ENCODE data around the gene CCDC107. TPM values are rescaled to one million over a fixed set of nuclear protein-coding genes. Genes with fewer than 3 reads are reported as not detected.

The CCDC107 gene
- total and polyA plus RNA-seq, 2 of the 13 experiments (the other 11 are each of a cell fraction or from before 2014, with no cell fraction given), result 7.1 to 15.2 TPM

- TF ChIP-seq IRF9 (CRISPR knock-in tag; IDR thresholded peaks at IDR 0.05; ENCODE audit: borderline replicate concordance) (no peak), SAP130 (CRISPR knock-in tag; IDR thresholded peaks at IDR 0.05; ENCODE audit: low read depth) (0 out of 2 replicates have a peak, but pooled peaks have one; percentile 7), HMGXB3 (CRISPR knock-in tag; IDR thresholded peaks at IDR 0.05; ENCODE audit: borderline replicate concordance) (no peak), ZNF564 (CRISPR knock-in tag; IDR thresholded peaks at IDR 0.05) (no peak)
- TF ChIP-seq, protein P1, sequence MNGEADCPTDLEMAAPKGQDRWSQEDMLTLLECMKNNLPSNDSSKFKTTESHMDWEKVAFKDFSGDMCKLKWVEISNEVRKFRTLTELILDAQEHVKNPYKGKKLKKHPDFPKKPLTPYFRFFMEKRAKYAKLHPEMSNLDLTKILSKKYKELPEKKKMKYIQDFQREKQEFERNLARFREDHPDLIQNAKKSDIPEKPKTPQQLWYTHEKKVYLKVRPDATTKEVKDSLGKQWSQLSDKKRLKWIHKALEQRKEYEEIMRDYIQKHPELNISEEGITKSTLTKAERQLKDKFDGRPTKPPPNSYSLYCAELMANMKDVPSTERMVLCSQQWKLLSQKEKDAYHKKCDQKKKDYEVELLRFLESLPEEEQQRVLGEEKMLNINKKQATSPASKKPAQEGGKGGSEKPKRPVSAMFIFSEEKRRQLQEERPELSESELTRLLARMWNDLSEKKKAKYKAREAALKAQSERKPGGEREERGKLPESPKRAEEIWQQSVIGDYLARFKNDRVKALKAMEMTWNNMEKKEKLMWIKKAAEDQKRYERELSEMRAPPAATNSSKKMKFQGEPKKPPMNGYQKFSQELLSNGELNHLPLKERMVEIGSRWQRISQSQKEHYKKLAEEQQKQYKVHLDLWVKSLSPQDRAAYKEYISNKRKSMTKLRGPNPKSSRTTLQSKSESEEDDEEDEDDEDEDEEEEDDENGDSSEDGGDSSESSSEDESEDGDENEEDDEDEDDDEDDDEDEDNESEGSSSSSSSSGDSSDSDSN (CRISPR knock-in tag; IDR thresholded peaks at IDR 0.05), result 0 out of 2 replicates have a peak, but pooled peaks have one; percentile 29
These were observed 8.4 kb upstream of the CCDC107 start (continued) for GRCh38 chr9:35649431-35650340.
